Measurements from ENCODE around the gene RNF220. TPM values are rescaled to one million over a fixed set of nuclear protein-coding genes. Genes with fewer than 3 reads are reported as not detected.

RNF220 gene
- total and polyA plus RNA-seq, 2 of the 13 experiments (the other 11 are each of a cell fraction or from before 2014, with no cell fraction given) = 48.2 to 72.1 TPM

- TF ChIP-seq ZNF567 (CRISPR knock-in tag; IDR thresholded peaks at IDR 0.05; ENCODE audit: borderline replicate concordance) = no peak
- TF ChIP-seq PCBP1 (IDR thresholded peaks at IDR 0.05; ENCODE audit: borderline replicate concordance, low read depth, low read length) = no peak
- no peak for TF ChIP-seq KDM4B (CRISPR knock-in tag; IDR thresholded peaks at IDR 0.05)
- no peak for TF ChIP-seq ZNF550 (CRISPR knock-in tag; IDR thresholded peaks at IDR 0.05; ENCODE audit: borderline replicate concordance)
- no peak for TF ChIP-seq POLR2G (IDR thresholded peaks at IDR 0.05; ENCODE audit: low read depth, low read length)
- no peak for TF ChIP-seq PHF8 (CRISPR knock-in tag; IDR thresholded peaks at IDR 0.05)
- no peak for TF ChIP-seq SIX1 (CRISPR knock-in tag; IDR thresholded peaks at IDR 0.05; ENCODE audit: borderline replicate concordance)
- no peak for TF ChIP-seq BRCA1 (CRISPR knock-in tag; IDR thresholded peaks at IDR 0.05)
- no peak for TF ChIP-seq ZNF543 (CRISPR knock-in tag; IDR thresholded peaks at IDR 0.05)
These were observed 149.7 kb downstream of the RNF220 start (continued) for GRCh38 chr1:44554706-44555105.

- no peak overlapping the region for H3K27ac ChIP-seq (ENCODE audit: extremely low read length, insufficient read depth, low read length)
- peaks cover 0 to 18% of the 10 kb centered on the region in 2 experiments; a peak in 2 of 5 replicates for H3K27me3 ChIP-seq (ENCODE audit: control insufficient read depth in 1 of 2, insufficient read depth in 2 of 2, low read length in 2 of 2)
- no peaks in the 10 kb centered on the region for H4K20me1 ChIP-seq (ENCODE audit: insufficient read depth, low read length)
- no peaks in the 10 kb centered on the region; a peak in 1 of 5 replicates for H3K36me3 ChIP-seq (replicated peaks in 1 of 2; ENCODE audit: control insufficient read depth in 1 of 2, insufficient read depth in 2 of 2, low read length in 2 of 2)
- no peaks in the 10 kb centered on the region for H3K79me2 ChIP-seq (ENCODE audit: insufficient read depth, low read length)
- DNase-seq (ENCODE audit: low spot score) = no peak
- no peak overlapping the region for H3K4me2 ChIP-seq (ENCODE audit: low read depth, low read length)
- no peak overlapping the region for H3K9ac ChIP-seq (ENCODE audit: insufficient read depth, low read depth, low read length)
- intact Hi-C loops (cut with micrococcal nuclease; ENCODE audit: unreplicated experiment) = no loop called here
- in situ Hi-C loops (cut with HindIII; ENCODE audit: extremely low pct_ligation_motif_present, low pct_unique_long_range_greater_than_20kb) = no loop called here
- 50% methylated on average over 6 of the region's 6 CpGs for WGBS (ENCODE audit: low lambda C conversion rate)
- POLR2A ChIA-PET = no interaction called here
- H2AFZ ChIP-seq (ENCODE audit: low read length) = no peak overlapping the region
- BruUV-seq (replicated peaks) = no TSS peak
- no peak overlapping the region for H3K4me3 ChIP-seq (replicated peaks in 1 of 3; ENCODE audit: insufficient read depth in 1 of 3, low read depth in 2 of 3, low read length in 3 of 3)
- FAIRE-seq = no peak
- ATAC-seq = no peak
- CTCF ChIA-PET (ENCODE audit: low intra/inter-chr PET ratio, low total read pairs) = no interaction called here
- H3K9me3 ChIP-seq (ENCODE audit: low read length) = no peaks in the 10 kb centered on the region
- H3K4me1 ChIP-seq (ENCODE audit: insufficient read depth, low read length) = no peaks in the 10 kb centered on the region
- TF ChIP-seq RFX5 (IDR thresholded peaks at IDR 0.05; ENCODE audit: low read depth, low read length) (no peak), MAZ (IDR thresholded peaks at IDR 0.05; ENCODE audit: borderline replicate concordance, low read depth, low read length) (no peak), MAZ (CRISPR knock-in tag; IDR thresholded peaks at IDR 0.05; ENCODE audit: low read depth) (no peak), ZNF549 (CRISPR knock-in tag; IDR thresholded peaks at IDR 0.05) (no peak), ZNF569 (CRISPR knock-in tag; IDR thresholded peaks at IDR 0.05; ENCODE audit: borderline replicate concordance) (no peak), NFYC (CRISPR knock-in tag; IDR thresholded peaks at IDR 0.05) (no peak), MAFK (conservative IDR thresholded peaks at IDR 0.05 in 1 of 2, IDR thresholded peaks at IDR 0.05 in 1 of 2; ENCODE audit: low read length in 2 of 2) (no peak), ZBTB26 (CRISPR knock-in tag; IDR thresholded peaks at IDR 0.05; ENCODE audit: borderline replicate concordance) (no peak), ZNF609 (CRISPR knock-in tag; IDR thresholded peaks at IDR 0.05; ENCODE audit: borderline replicate concordance) (no peak), CCDC6 (CRISPR knock-in tag; IDR thresholded peaks at IDR 0.05) (no peak)
These were observed 152.7 kb downstream of the RNF220 start for GRCh38 chr1:44557778-44558177.
